Measurements from ENCODE around the gene CYCS. TPM values are rescaled to one million over a fixed set of nuclear protein-coding genes. Genes with fewer than 3 reads are reported as not detected.

The CYCS gene
- polyA plus RNA-seq, 1 donor from 2014 or later, result 142 TPM

Other genes starting within 250 kb of the CYCS start
- 13.0 TPM for gene OSBPL3, start 145.1 kb downstream of the CYCS start, polyA plus RNA-seq
- not detected for gene NPVF, start 103.2 kb upstream of the CYCS start, polyA plus RNA-seq